HL-60 (cell line): ENCODE results near the gene CAMK2G.

ENCODE experiments used
- POLR2AphosphoS5 ChIP-seq: IDR thresholded peaks from 2 replicates; pipeline ENCODE4 v1.6.1; 2012; ENCODE audit warnings: low read depth
- TF ChIP-seq, protein P1 (sequence below): IDR thresholded peaks from one replicate; pipeline ENCODE4 v1.5.1; 2011; ENCODE audit warnings: low read length, control low read depth, inconsistent platforms; ENCODE audit not compliant: insufficient read depth

DNA sequence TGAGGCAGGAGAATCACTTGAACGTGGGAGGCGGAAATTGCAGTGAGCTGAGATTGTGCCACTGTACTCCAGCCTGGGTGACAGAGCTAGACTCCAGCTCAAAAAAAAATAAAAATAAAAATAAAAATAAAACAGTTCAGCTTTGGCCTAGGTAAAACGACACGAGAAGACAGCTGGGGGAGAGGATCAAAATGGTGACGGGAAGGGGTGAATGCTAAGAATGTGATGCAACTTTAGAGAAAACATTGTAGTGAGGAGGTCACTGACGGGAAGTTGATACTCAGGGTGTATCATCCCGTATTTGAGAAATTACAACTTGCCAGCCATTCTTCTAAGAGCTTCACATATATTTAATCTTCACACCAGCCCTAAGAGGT, 64.0 kb downstream of the CAMK2G start:
- no peak for TF ChIP-seq POLR2AphosphoS5
- TF ChIP-seq, protein P1, sequence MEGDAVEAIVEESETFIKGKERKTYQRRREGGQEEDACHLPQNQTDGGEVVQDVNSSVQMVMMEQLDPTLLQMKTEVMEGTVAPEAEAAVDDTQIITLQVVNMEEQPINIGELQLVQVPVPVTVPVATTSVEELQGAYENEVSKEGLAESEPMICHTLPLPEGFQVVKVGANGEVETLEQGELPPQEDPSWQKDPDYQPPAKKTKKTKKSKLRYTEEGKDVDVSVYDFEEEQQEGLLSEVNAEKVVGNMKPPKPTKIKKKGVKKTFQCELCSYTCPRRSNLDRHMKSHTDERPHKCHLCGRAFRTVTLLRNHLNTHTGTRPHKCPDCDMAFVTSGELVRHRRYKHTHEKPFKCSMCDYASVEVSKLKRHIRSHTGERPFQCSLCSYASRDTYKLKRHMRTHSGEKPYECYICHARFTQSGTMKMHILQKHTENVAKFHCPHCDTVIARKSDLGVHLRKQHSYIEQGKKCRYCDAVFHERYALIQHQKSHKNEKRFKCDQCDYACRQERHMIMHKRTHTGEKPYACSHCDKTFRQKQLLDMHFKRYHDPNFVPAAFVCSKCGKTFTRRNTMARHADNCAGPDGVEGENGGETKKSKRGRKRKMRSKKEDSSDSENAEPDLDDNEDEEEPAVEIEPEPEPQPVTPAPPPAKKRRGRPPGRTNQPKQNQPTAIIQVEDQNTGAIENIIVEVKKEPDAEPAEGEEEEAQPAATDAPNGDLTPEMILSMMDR: no peak
